Fibroblast of the aortic adventitia (primary cell): ENCODE results near the gene GALNT13. TPM values are rescaled to one million over a fixed set of nuclear protein-coding genes. Genes with fewer than 3 reads are reported as not detected.

Experiments
- DNase-seq: peaks from one replicate; pipeline ENCODE4 v3.0.0-alpha.2; 2010; ENCODE audit warnings: low read depth
- H3K4me3 ChIP-seq: 2 replicates; pipeline ENCODE4 v1.5.1; 2011; ENCODE audit warnings: low read depth, mild to moderate bottlenecking, control low read depth, low read length, moderate library complexity
- CTCF ChIP-seq: IDR thresholded peaks from 2 replicates; pipeline ENCODE4 v1.5.1; 2011; ENCODE audit warnings: mild to moderate bottlenecking, low read length, control low read depth, inconsistent platforms; ENCODE audit not compliant: insufficient read depth
- total RNA-seq: library from RNA; depleted of rRNA; stranded (reverse); fragments of >200 nt; gene quantifications from 2 replicates; pipeline ENCODE4 v1.2.3, GENCODE V29; 2012; ENCODE audit warnings: low replicate concordance

GALNT13 gene
- total RNA-seq, 1 donor, result 0.45 TPM

GRCh38 chr2:154195644-154196195, 324.0 kb downstream of the GALNT13 start:
- peak; percentile 0 for DNase-seq
- TF ChIP-seq CTCF, result no peak
- H3K4me3 ChIP-seq, result no peak overlapping the region

- no peak for DNase-seq
- no peak overlapping the region for H3K4me3 ChIP-seq
- TF ChIP-seq CTCF, result no peak
Observed at GRCh38 chr2:154198866-154199265, 327.1 kb downstream of the GALNT13 start.

- no peak for TF ChIP-seq CTCF
- no peak for DNase-seq
- H3K4me3 ChIP-seq, result no peak overlapping the region
Observed at GRCh38 chr2:154203206-154203605, 331.5 kb downstream of the GALNT13 start.

GRCh38 chr2:154203902-154204301, 332.2 kb downstream of the GALNT13 start:
- TF ChIP-seq CTCF, result no peak
- no peak for DNase-seq
- no peak overlapping the region for H3K4me3 ChIP-seq

GRCh38 chr2:154207288-154208047, 335.7 kb downstream of the GALNT13 start:
- no peak for TF ChIP-seq CTCF
- no peak for DNase-seq
- no peak overlapping the region for H3K4me3 ChIP-seq

- no peak for DNase-seq
- no peak overlapping the region for H3K4me3 ChIP-seq
- no peak for TF ChIP-seq CTCF
Observed at GRCh38 chr2:154223726-154224125, 352.0 kb downstream of the GALNT13 start.

- no peak for DNase-seq
- H3K4me3 ChIP-seq, result no peak overlapping the region
- TF ChIP-seq CTCF, result no peak
Observed at GRCh38 chr2:154226931-154227330, 355.2 kb downstream of the GALNT13 start.
